Coronary artery (tissue), 2 donors: ENCODE results near the gene HOXC9.

Experiments used
- DNase-seq: peaks from one replicate; pipeline ENCODE4 v3.0.0-alpha.2; 2017; ENCODE audit warnings: low spot score
- H3K27ac ChIP-seq, 2 donors: fragments of 200-600 bp; sonication (generic); one replicate each; pipeline ENCODE4 v1.5.1; 2016 to 2019
- H3K4me3 ChIP-seq: fragments of 200-600 bp; sonication (generic); 2 replicates; pipeline ENCODE4 v1.5.1; 2016; ENCODE audit warnings: mild to moderate bottlenecking, moderate library complexity
- CTCF ChIP-seq: fragments of 200-600 bp; sonication (generic); IDR thresholded peaks from one replicate; pipeline ENCODE4 v1.5.1; 2019; ENCODE audit warnings: antibody characterized with exemption

Gene HOXC9

GRCh38 chr12:54026640-54027441, 26.9 kb downstream of the HOXC9 start:
- no peak overlapping the region for H3K4me3 ChIP-seq
- DNase-seq, result no peak
- H3K27ac ChIP-seq, result no peak overlapping the region
- TF ChIP-seq CTCF, result no peak

GRCh38 chr12:54027442-54027786, 27.5 kb downstream of the HOXC9 start:
- H3K27ac ChIP-seq, result no peak overlapping the region
- TF ChIP-seq CTCF, result no peak
- no peak overlapping the region for H3K4me3 ChIP-seq
- DNase-seq, result no peak

DNA sequence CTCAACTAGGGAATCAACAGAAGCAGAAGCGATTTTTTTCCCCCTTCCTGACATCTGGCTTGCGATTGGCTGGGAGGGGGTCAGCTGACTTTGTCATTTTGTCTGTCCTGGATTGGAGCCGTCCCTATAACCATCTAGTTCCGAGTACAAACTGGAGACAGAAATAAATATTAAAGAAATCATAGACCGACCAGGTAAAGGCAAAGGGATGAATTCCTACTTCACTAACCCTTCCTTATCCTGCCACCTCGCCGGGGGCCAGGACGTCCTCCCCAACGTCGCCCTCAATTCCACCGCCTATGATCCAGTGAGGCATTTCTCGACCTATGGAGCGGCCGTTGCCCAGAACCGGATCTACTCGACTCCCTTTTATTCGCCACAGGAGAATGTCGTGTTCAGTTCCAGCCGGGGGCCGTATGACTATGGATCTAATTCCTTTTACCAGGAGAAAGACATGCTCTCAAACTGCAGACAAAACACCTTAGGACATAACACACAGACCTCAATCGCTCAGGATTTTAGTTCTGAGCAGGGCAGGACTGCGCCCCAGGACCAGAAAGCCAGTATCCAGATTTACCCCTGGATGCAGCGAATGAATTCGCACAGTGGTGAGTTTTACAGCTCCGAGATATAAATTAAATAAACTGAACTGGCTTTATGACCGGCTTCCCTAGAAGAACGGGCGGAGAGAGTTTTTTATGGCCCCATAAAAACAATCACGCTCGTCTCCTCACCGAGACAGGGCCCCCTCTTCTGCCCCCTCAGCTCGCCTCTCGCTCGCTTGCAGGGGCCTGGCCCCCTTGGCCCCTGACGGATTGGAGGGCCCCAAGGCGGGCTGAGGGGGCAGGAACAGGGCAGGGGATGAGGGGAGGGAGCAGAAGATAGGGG, 28.6 kb downstream of the HOXC9 start, which contains the start of gene HOXC6:
Gene HOXC6 (plus strand): TSS at position 127 of the 888 bp plus-strand sequence. CDS start 82 bp downstream, at position 209.
- TF ChIP-seq CTCF, result no peak
- Histone ChIP-seq H3K4me3 (peak within 1 kb of the TSS; percentile 51), H3K27ac (no peak within 1 kb of the TSS)
- DNase-seq, result no peak

DNA sequence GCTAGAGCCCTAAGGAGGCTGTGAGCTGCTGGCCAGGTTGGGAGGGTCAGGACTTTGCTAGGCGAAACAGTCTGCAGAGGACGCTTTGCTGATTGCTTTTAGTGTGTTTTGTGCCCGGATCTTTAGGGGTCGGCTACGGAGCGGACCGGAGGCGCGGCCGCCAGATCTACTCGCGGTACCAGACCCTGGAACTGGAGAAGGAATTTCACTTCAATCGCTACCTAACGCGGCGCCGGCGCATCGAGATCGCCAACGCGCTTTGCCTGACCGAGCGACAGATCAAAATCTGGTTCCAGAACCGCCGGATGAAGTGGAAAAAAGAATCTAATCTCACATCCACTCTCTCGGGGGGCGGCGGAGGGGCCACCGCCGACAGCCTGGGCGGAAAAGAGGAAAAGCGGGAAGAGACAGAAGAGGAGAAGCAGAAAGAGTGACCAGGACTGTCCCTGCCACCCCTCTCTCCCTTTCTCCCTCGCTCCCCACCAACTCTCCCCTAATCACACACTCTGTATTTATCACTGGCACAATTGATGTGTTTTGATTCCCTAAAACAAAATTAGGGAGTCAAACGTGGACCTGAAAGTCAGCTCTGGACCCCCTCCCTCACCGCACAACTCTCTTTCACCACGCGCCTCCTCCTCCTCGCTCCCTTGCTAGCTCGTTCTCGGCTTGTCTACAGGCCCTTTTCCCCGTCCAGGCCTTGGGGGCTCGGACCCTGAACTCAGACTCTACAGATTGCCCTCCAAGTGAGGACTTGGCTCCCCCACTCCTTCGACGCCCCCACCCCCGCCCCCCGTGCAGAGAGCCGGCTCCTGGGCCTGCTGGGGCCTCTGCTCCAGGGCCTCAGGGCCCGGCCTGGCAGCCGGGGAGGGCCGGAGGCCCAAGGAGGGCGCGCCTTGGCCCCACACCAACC, 29.8 kb downstream of the HOXC9 start:
- DNase-seq, result no peak
- Histone ChIP-seq H3K27ac (no peak overlapping the region), H3K4me3 (no peak overlapping the region)

DNA sequence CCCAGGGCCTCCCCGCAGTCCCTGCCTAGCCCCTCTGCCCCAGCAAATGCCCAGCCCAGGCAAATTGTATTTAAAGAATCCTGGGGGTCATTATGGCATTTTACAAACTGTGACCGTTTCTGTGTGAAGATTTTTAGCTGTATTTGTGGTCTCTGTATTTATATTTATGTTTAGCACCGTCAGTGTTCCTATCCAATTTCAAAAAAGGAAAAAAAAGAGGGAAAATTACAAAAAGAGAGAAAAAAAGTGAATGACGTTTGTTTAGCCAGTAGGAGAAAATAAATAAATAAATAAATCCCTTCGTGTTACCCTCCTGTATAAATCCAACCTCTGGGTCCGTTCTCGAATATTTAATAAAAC, 30.5 kb downstream of the HOXC9 start:
- Histone ChIP-seq H3K27ac (no peak overlapping the region), H3K4me3 (no peak overlapping the region)
- DNase-seq, result no peak
- TF ChIP-seq CTCF, result no peak

More for the DNA sequence above, 29.8 kb downstream of the HOXC9 start:
- no peak for TF ChIP-seq CTCF

DNA sequence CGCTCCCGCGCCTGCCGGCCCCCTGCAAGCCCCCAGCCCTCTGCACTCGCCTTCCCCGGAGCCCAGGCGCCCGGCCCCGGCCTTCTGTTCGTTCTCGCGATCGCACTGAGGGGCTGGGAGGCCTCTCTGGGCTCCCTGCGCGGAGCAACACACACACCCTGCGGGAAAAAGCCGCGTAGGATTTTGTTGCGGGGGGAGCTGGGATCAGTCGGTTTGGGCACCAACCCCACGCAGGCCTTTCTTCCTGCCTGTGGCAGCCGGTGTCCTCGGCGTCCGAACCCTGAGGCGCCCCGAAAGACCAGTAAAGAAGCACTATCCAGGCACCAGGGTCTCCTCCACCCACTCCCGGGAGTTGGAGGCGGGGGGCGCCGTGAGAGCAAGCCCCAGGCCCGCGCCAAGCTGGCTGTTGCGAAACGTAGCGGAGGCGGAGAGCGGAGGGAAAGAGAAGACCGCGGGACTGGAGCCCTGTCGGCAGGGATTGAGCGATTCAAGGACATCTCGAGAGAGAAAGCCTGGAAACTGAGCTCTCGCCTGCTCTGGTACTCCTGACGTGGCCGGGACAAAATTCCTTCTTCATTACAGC, 31.0 kb downstream of the HOXC9 start:
- Histone ChIP-seq H3K27ac (no peak overlapping the region), H3K4me3 (peak overlapping the region; percentile 29)
- no peak for DNase-seq
- no peak for TF ChIP-seq CTCF
